GM19238 (cell line): ENCODE data around the gene DDX39A.
"Not testable (repeated sequence)": the region's sequence is repeated elsewhere in the genome, so short reads cannot be mapped to it uniquely, and the experiment has no call there.

Experiments used
- DNase-seq: peaks from one replicate; pipeline ENCODE4 v3.0.0; 2011; ENCODE audit warnings: low spot score; ENCODE audit not compliant: insufficient read length

Gene DDX39A

GRCh38 chr19:14391156-14391821, 27.9 kb downstream of the DDX39A start:
- DNase-seq: no peak

GRCh38 chr19:14390548-14390947, 28.6 kb downstream of the DDX39A start:
- DNase-seq: no peak

GRCh38 chr19:14385492-14385891, 33.6 kb downstream of the DDX39A start:
- no peak for DNase-seq

- no peak for DNase-seq
Observed at GRCh38 chr19:14383661-14384555, 35.2 kb downstream of the DDX39A start.

GRCh38 chr19:14381689-14382474, 37.3 kb downstream of the DDX39A start:
- no peak for DNase-seq

- DNase-seq: no peak
Observed at GRCh38 chr19:14379294-14380065, 39.7 kb downstream of the DDX39A start.

- no peak for DNase-seq
Observed at GRCh38 chr19:14378890-14379289, 40.3 kb downstream of the DDX39A start.

GRCh38 chr19:14377883-14378328, 41.2 kb downstream of the DDX39A start:
- DNase-seq: no peak

GRCh38 chr19:14375582-14376291, 43.4 kb downstream of the DDX39A start:
- no peak for DNase-seq

GRCh38 chr19:14375055-14375581, 44.0 kb downstream of the DDX39A start:
- no peak for DNase-seq

- DNase-seq: not testable (repeated sequence)
Observed at GRCh38 chr19:14374313-14374712, 44.8 kb downstream of the DDX39A start.

- not testable (repeated sequence) for DNase-seq
Observed at GRCh38 chr19:14372384-14373077, 46.6 kb downstream of the DDX39A start.

GRCh38 chr19:14371301-14371821, 47.8 kb downstream of the DDX39A start:
- DNase-seq: no peak

- DNase-seq: no peak
Observed at GRCh38 chr19:14370940-14371280, 48.2 kb downstream of the DDX39A start.

- no peak for DNase-seq
Observed at GRCh38 chr19:14370169-14370939, 48.8 kb downstream of the DDX39A start.

- DNase-seq: no peak
Observed at GRCh38 chr19:14369399-14370168, 49.6 kb downstream of the DDX39A start.

- DNase-seq: no peak
Observed at GRCh38 chr19:14368011-14368513, 51.1 kb downstream of the DDX39A start.

GRCh38 chr19:14367016-14367415, 52.1 kb downstream of the DDX39A start:
- DNase-seq: no peak
